NB4 (cell line): ENCODE data around the gene GLS.

ENCODE experiments used
- CTCF ChIP-seq: IDR thresholded peaks from one replicate; pipeline ENCODE4 v1.5.1; 2012; ENCODE audit warnings: low read depth, low read length
- MAX ChIP-seq: IDR thresholded peaks from 2 replicates; pipeline ENCODE4 v1.6.1; 2011; ENCODE audit warnings: low read depth, low read length
- MYC ChIP-seq: IDR thresholded peaks from 2 replicates; pipeline ENCODE4 v1.6.1; 2011; ENCODE audit warnings: low read depth, low read length
- POLR2A ChIP-seq: IDR thresholded peaks from 2 replicates; pipeline ENCODE4 v1.6.1; 2011; ENCODE audit warnings: mild to moderate bottlenecking; ENCODE audit not compliant: insufficient read length; ENCODE audit errors: extremely low read depth

- TF ChIP-seq POLR2A (no peak), CTCF (no peak), MAX (no peak), MYC (no peak)
Measured at GRCh38 chr2:190996947-190997346, 116.3 kb downstream of the GLS start.
